Astrocyte of the spinal cord (primary cell): Measurements from ENCODE around the gene TBX3.

Experiments
- DNase-seq: peaks from one replicate; pipeline ENCODE4 v3.0.0; 2011; ENCODE audit warnings: low read depth, low spot score
- H3K4me3 ChIP-seq: 2 replicates; pipeline ENCODE4 v1.5.1; 2011; ENCODE audit warnings: low read depth, mild to moderate bottlenecking, low read length, moderate library complexity
- CTCF ChIP-seq: IDR thresholded peaks from 2 replicates; pipeline ENCODE4 v1.5.1; 2012; ENCODE audit warnings: low read depth, mild to moderate bottlenecking, low read length, inconsistent platforms
- in situ Hi-C: cut with HindIII; loops from 2 replicates; pipeline ENCODE4 v1.10.0; 2017; ENCODE audit warnings: low sequenced_read_pairs

Gene TBX3

GRCh38 chr12:114665411-114666260 lies 18.3 kb downstream of the TBX3 start:
- H3K4me3 ChIP-seq: peak overlapping the region; percentile 4
- in situ Hi-C loops: no loop called here
- TF ChIP-seq CTCF: no peak
- DNase-seq: peak; percentile 53

GRCh38 chr12:114664651-114665320 lies 19.2 kb downstream of the TBX3 start:
- no peak for DNase-seq
- in situ Hi-C loops: no loop called here

GRCh38 chr12:114662512-114663177 lies 21.3 kb downstream of the TBX3 start:
- no peak overlapping the region for H3K4me3 ChIP-seq
- in situ Hi-C loops: no loop called here

More at GRCh38 chr12:114664651-114665320, 19.2 kb downstream of the TBX3 start:
- H3K4me3 ChIP-seq: peak overlapping the region; percentile 25
- no peak for TF ChIP-seq CTCF

GRCh38 chr12:114661245-114661644 lies 22.7 kb downstream of the TBX3 start:
- in situ Hi-C loops: no loop called here
- DNase-seq: no peak
- no peak for TF ChIP-seq CTCF
- H3K4me3 ChIP-seq: no peak overlapping the region

More at GRCh38 chr12:114662512-114663177, 21.3 kb downstream of the TBX3 start:
- DNase-seq: peak; percentile 85
- peak; percentile 91 for TF ChIP-seq CTCF

- DNase-seq: no peak
- in situ Hi-C loops: no loop called here
- TF ChIP-seq CTCF: no peak
- H3K4me3 ChIP-seq: no peak overlapping the region
These were observed 24.9 kb downstream of the TBX3 start for GRCh38 chr12:114659084-114659483.

GRCh38 chr12:114658002-114658441 lies 26.0 kb downstream of the TBX3 start:
- in situ Hi-C loops: no loop called here

More at GRCh38 chr12:114658002-114658441, 26.0 kb downstream of the TBX3 start:
- H3K4me3 ChIP-seq: no peak overlapping the region
- no peak for DNase-seq
- no peak for TF ChIP-seq CTCF
